ENCODE measurements around the gene AOPEP. TPM values are rescaled to one million over a fixed set of nuclear protein-coding genes. Genes with fewer than 3 reads are reported as not detected.

Gene AOPEP
- total RNA-seq, 1 donor from 2014 or later: 16.6 TPM

DNA sequence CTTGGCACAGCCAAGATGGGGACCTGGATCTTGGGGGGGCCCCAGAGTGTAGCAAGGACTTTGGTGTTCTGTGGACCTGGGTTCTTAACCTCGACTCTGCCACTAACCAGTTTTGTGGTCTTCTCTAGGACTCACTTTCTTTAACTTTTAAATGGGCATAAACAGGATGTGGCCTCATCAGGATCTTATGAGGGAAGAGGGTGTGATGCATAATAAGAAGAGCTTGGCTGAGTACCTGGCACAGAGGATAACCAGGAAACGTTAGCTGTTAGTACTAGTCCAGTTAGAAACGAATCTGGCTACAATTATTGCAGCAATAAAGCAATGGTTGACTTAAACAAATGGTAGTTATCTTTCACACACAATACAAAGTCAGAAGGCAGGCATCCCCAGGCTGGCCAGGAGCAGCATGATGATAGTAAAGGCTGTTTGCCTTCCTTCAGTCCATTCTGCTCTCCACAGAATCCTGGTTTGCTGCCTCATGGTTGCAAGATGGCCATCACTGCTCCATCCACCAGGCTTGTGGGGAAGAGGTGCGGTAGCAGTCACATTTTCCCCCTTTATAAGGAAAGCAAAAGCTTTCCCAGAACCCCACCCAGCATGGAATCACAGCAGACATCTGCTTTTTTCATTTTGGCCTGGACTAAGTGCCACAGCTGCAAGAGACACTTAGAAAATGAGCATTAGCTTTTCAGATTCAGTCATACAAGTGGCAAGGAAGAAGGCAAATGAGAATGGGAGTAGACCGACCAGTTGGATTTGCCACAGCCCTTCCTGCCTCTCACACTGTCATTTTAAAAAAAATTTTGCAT, 225.0 kb downstream of the AOPEP start:
- Mint-ChIP-seq H3K36me3 (peaks cover 16% of the 10 kb centered on the region), H3K4me3 (no peak overlapping the region), H3K27ac (no peak overlapping the region), H3K4me1 (peaks cover 44% of the 10 kb centered on the region), H3K9me3 (no peaks in the 10 kb centered on the region), H3K27me3 (ENCODE audit: insufficient read depth, low read depth) (peaks cover 2% of the 10 kb centered on the region)
- peaks cover 37% of the 10 kb centered on the region for H3K4me1 ChIP-seq
- TF ChIP-seq CTCF (IDR thresholded peaks at IDR 0.05) (no peak), EZH2phosphoT487 (IDR thresholded peaks at IDR 0.05) (no peak), EZH2 (IDR thresholded peaks at IDR 0.05) (no peak)
- no peaks in the 10 kb centered on the region for H3K79me2 ChIP-seq (ENCODE audit: low read depth)
- no peaks in the 10 kb centered on the region for H3K36me3 ChIP-seq
- no peak for DNase-seq (ENCODE audit: low spot score)
- H3K9me3 ChIP-seq (ENCODE audit: low read depth): no peaks in the 10 kb centered on the region
- H3K27ac ChIP-seq: no peak overlapping the region
- no peak overlapping the region for H3K4me2 ChIP-seq
- H3F3A ChIP-seq (ENCODE audit: low read depth): no peaks in the 10 kb centered on the region
- H2AFZ ChIP-seq (replicated peaks): no peak overlapping the region
- no peak overlapping the region for H3K4me3 ChIP-seq
- no peaks in the 10 kb centered on the region for H4K20me1 ChIP-seq (ENCODE audit: low read depth)
- H3K9ac ChIP-seq: no peak overlapping the region
- H3K27me3 ChIP-seq: no peaks in the 10 kb centered on the region

DNA sequence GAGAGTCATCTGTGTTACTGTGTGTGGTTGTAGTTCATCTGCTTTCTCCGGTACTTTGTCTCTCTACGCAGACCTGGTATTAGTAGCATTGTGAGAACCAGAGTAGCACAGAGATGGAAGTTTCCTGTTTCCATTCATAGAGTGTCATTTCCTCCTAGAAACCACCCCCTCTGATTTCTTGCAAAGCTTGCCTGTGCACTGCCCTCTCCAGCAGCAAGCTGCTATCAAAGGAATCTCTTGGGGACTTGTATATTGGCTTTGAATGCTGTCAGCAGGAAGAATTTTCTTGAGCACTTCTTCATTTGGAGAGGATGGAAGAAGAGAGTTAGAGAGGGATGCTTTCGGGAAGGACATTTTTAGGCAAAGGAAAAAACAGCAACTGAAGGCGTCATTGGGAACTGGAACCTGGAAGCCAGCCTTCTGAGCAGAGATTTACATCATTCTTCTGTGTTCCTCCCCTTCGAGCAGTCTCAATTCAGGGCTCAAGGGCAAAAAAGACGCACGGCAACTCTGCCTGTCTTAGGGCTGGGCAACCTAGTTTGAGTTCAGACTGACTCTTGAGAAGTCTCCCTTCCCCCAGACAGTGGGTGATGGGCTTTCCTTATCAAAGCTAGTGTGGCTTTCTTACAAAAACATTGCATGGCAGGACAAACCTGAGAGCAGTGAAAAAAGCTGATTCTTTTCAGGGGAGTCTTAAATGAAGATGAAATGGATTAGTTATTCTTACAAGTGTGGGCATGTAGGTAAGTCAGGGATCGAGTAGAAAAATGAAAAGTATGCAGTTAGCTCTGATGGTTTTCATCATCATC, 226.3 kb downstream of the AOPEP start:
- no peaks in the 10 kb centered on the region for H3K36me3 ChIP-seq
- no peaks in the 10 kb centered on the region for H3F3A ChIP-seq (ENCODE audit: low read depth)
- no peaks in the 10 kb centered on the region for H4K20me1 ChIP-seq (ENCODE audit: low read depth)
- H3K27ac ChIP-seq: no peak overlapping the region
- no peak overlapping the region for H3K9ac ChIP-seq
- no peaks in the 10 kb centered on the region for H3K79me2 ChIP-seq (ENCODE audit: low read depth)
- H3K9me3 Mint-ChIP-seq: no peaks in the 10 kb centered on the region
- no peak for TF ChIP-seq EZH2phosphoT487 (IDR thresholded peaks at IDR 0.05)
- TF ChIP-seq CTCF (IDR thresholded peaks at IDR 0.05): no peak
- no peak for TF ChIP-seq EZH2 (IDR thresholded peaks at IDR 0.05)
- peak overlapping the region; percentile 52 for H3K27ac Mint-ChIP-seq
- H3K27me3 Mint-ChIP-seq (ENCODE audit: insufficient read depth, low read depth): peaks cover 2% of the 10 kb centered on the region
- DNase-seq (ENCODE audit: low spot score): no peak
- no peaks in the 10 kb centered on the region for H3K27me3 ChIP-seq
- H3K36me3 Mint-ChIP-seq: peaks cover 21% of the 10 kb centered on the region
- no peak overlapping the region for H3K4me3 ChIP-seq
- no peak overlapping the region for H3K4me3 Mint-ChIP-seq
- peak overlapping the region; percentile 8 for H3K4me2 ChIP-seq
- H3K4me1 Mint-ChIP-seq: peaks cover 44% of the 10 kb centered on the region
- H3K9me3 ChIP-seq (ENCODE audit: low read depth): no peaks in the 10 kb centered on the region
- peaks cover 37% of the 10 kb centered on the region for H3K4me1 ChIP-seq
- no peak overlapping the region for H2AFZ ChIP-seq (replicated peaks)

GRCh38 chr9:94956731-94957130, 230.2 kb downstream of the AOPEP start:
- H3K36me3 Mint-ChIP-seq: peaks cover 31% of the 10 kb centered on the region
- TF ChIP-seq EZH2 (IDR thresholded peaks at IDR 0.05) (no peak), EZH2phosphoT487 (IDR thresholded peaks at IDR 0.05) (no peak), CTCF (IDR thresholded peaks at IDR 0.05) (no peak)
- H3K27ac Mint-ChIP-seq: no peak overlapping the region

More at GRCh38 chr9:94956731-94957130, 230.2 kb downstream of the AOPEP start:
- H3K4me3 Mint-ChIP-seq: no peak overlapping the region
- Histone ChIP-seq H3K27me3 (no peaks in the 10 kb centered on the region), H3K4me1 (peaks cover 9% of the 10 kb centered on the region), H3K36me3 (no peaks in the 10 kb centered on the region), H3K4me2 (no peak overlapping the region), H3F3A (ENCODE audit: low read depth) (no peaks in the 10 kb centered on the region), H3K9ac (no peak overlapping the region), H3K9me3 (ENCODE audit: low read depth) (no peaks in the 10 kb centered on the region), H3K4me3 (no peak overlapping the region), H2AFZ (replicated peaks) (no peak overlapping the region), H3K27ac (no peak overlapping the region), H4K20me1 (ENCODE audit: low read depth) (no peaks in the 10 kb centered on the region), H3K79me2 (ENCODE audit: low read depth) (no peaks in the 10 kb centered on the region)
- DNase-seq (ENCODE audit: low spot score): no peak
- H3K4me1 Mint-ChIP-seq: peaks cover 12% of the 10 kb centered on the region
- no peaks in the 10 kb centered on the region for H3K27me3 Mint-ChIP-seq (ENCODE audit: insufficient read depth, low read depth)
- H3K9me3 Mint-ChIP-seq: peaks cover 2% of the 10 kb centered on the region
